Naive thymus-derived CD8-positive, alpha-beta T cell (primary cell): ENCODE measurements around the gene CLK4. TPM values are rescaled to one million over a fixed set of nuclear protein-coding genes. Genes with fewer than 3 reads are reported as not detected.

Source experiments
- ATAC-seq, 2 donors: fragments of 150-1000 bp; cut with Tn5 transposase in 1 of 2; sonication (Bioruptor Pico), chemical (Tn5 transposase) in 1 of 2; 1 replicate in 1 of 2; 2 replicates in 1 of 2; pipeline ENCODE4 v1.10.0; 2021; ENCODE audit warnings: mild to moderate bottlenecking in 2 of 2, moderate library complexity in 2 of 2
- POLR2A ChIA-PET: fragments of 350-600 bp; sonication (Branson Sonifier 250); formaldehyde crosslinking; loops from one replicate; lab custom pipeline; 2021; ENCODE audit warnings: antibody characterized with exemption; lab: Charles Lee
- DNase-seq, 10 donors: peaks; one replicate each; pipeline versions ENCODE4 v3.0.0 to v3.0.0-alpha.2; 2020 to 2022
- H3K27ac Mint-ChIP-seq, 10 donors: one replicate each; pipeline ENCODE4 v1.8.0; 2020 to 2022; ENCODE audit warnings: mild to moderate bottlenecking in 10 of 10, mixed read lengths in 10 of 10, moderate library complexity in 4 of 10, inconsistent platforms in 1 of 10
- H3K27me3 Mint-ChIP-seq, 5 donors: one replicate each; pipeline ENCODE4 v1.8.0; 2021 to 2022; ENCODE audit warnings: mixed read lengths in 5 of 5
- H3K36me3 Mint-ChIP-seq, 3 donors: one replicate each; pipeline ENCODE4 v1.8.0; 2020 to 2022; ENCODE audit warnings: mixed read lengths in 3 of 3, mild to moderate bottlenecking in 2 of 3, inconsistent platforms in 1 of 3
- H3K4me1 Mint-ChIP-seq, 4 donors: one replicate each; pipeline ENCODE4 v1.8.0; 2021 to 2022; ENCODE audit warnings: mixed read lengths in 4 of 4
- H3K4me3 Mint-ChIP-seq, 10 donors: one replicate each; pipeline ENCODE4 v1.8.0; 2020 to 2022; ENCODE audit warnings: mild to moderate bottlenecking in 10 of 10, mixed read lengths in 10 of 10, moderate library complexity in 6 of 10, inconsistent platforms in 1 of 10
- H3K9me3 Mint-ChIP-seq, 9 donors: one replicate each; pipeline ENCODE4 v1.8.0; 2020 to 2022; ENCODE audit warnings: mixed read lengths in 9 of 9, mild to moderate bottlenecking in 3 of 9, inconsistent platforms in 1 of 9, moderate library complexity in 1 of 9
- polyA plus RNA-seq, 3 donors: library from polyadenylated mRNA; unstranded; fragments of 300-500 nt; fragmentation: Illumina TruSeq; gene quantifications; one replicate each; pipeline ENCODE4 v1.2.3, GENCODE V29; 2021
- total RNA-seq, 8 experiments: library from RNA in 2 of 8; stranded (reverse) in 2 of 8; gene quantifications; one replicate each; pipeline ENCODE4 v1.2.3 and lab custom pipeline; 2021 to 2026

The CLK4 gene
- total and polyA plus RNA-seq, 5 experiments from 2014 or later, result 14.5 to 105 (median 18.7) TPM

DNA sequence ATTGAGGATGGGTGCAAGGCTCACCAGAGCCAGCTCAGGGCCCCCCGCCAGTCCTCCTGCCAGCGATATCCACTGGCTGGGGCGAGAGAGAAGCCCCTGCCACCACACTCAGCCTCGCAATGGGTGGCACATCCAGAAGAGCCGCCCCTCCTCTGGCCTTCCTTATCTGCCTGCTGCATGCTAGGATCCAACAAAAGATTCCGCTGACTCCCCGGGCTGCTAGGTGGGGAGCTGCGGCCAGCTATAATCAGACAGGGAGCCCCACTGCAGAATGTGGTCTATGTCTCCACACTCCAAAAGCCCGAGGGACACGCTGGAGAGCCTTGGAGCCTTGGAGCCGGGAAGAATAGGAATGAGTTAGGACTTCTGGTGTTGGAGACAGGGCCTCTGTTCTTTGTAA, 69.4 kb downstream of the CLK4 start:
- Mint-ChIP-seq H3K27ac (no peak overlapping the region), H3K9me3 (peaks cover 0 to 5% (median 0%) of the 10 kb centered on the region in 9 donors), H3K36me3 (peaks cover 0 to 2% (median 0%) of the 10 kb centered on the region in 3 donors), H3K4me3 (no peak overlapping the region), H3K4me1 (peaks cover 0 to 8% (median 4%) of the 10 kb centered on the region in 4 donors), H3K27me3 (peaks cover 0 to 56% (median 23%) of the 10 kb centered on the region in 5 donors)
- POLR2A ChIA-PET, result interaction anchor here (0.6 kb wide), 1 partner anchor 1389 kb away, joined by 3 read pairs; no protein-coding TSS in a partner anchor
- ATAC-seq (no peak), DNase-seq (peak in 1 of 10 donors; percentile 19)

- H3K4me3 Mint-ChIP-seq, result no peak overlapping the region
- ATAC-seq, result no peak
- H3K9me3 Mint-ChIP-seq, result no peaks in the 10 kb centered on the region
- H3K27ac Mint-ChIP-seq, result no peak overlapping the region
- no peaks in the 10 kb centered on the region for H3K36me3 Mint-ChIP-seq
- no peaks in the 10 kb centered on the region for H3K4me1 Mint-ChIP-seq
- H3K27me3 Mint-ChIP-seq, result peaks cover 0 to 49% (median 20%) of the 10 kb centered on the region in 5 donors
- POLR2A ChIA-PET, result no interaction called here
- peak in 1 of 10 donors; percentile 50 for DNase-seq
These were observed 71.1 kb downstream of the CLK4 start for GRCh38 chr5:178555771-178556211.

- ATAC-seq, result no peak
- H3K27ac Mint-ChIP-seq, result no peak overlapping the region
- peaks cover 0 to 41% (median 15%) of the 10 kb centered on the region in 5 donors for H3K27me3 Mint-ChIP-seq
- H3K36me3 Mint-ChIP-seq, result no peaks in the 10 kb centered on the region
- H3K4me1 Mint-ChIP-seq, result no peaks in the 10 kb centered on the region
- peak in 1 of 10 donors; percentile 24 for DNase-seq
- no peaks in the 10 kb centered on the region for H3K9me3 Mint-ChIP-seq
- no peak overlapping the region for H3K4me3 Mint-ChIP-seq
- POLR2A ChIA-PET, result no interaction called here
These were observed 71.8 kb downstream of the CLK4 start for GRCh38 chr5:178555005-178555404.

DNA sequence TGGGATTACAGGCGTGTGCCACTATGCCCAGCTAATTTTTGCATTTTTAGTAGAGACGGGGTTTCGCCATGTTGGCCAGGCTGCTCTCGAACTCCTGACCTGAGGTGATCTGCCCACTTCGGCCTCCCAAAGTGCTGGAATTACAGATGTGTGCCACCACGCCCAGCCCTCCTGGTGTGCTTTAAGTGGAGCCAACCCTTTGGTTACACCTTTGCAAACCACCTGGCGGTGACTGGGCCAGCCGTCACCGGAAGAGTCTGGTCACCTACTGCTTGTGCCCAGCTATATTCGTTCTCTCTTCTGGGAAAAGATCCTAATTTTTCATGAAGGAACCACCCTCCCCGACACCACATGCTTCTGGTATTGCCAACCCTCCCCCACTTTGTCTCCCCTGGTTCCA, 72.5 kb downstream of the CLK4 start:
- H3K27ac Mint-ChIP-seq, result no peak overlapping the region
- H3K4me1 Mint-ChIP-seq, result no peaks in the 10 kb centered on the region
- H3K36me3 Mint-ChIP-seq, result no peaks in the 10 kb centered on the region
- POLR2A ChIA-PET, result no interaction called here
- H3K27me3 Mint-ChIP-seq, result peaks cover 0 to 34% (median 12%) of the 10 kb centered on the region in 5 donors
- H3K4me3 Mint-ChIP-seq, result no peak overlapping the region
- H3K9me3 Mint-ChIP-seq, result no peaks in the 10 kb centered on the region
- DNase-seq, result no peak
- ATAC-seq, result no peak

GRCh38 chr5:178553517-178553916, 73.3 kb downstream of the CLK4 start:
- H3K27me3 Mint-ChIP-seq, result peaks cover 0 to 26% (median 8%) of the 10 kb centered on the region in 5 donors

More at GRCh38 chr5:178553517-178553916, 73.3 kb downstream of the CLK4 start:
- POLR2A ChIA-PET, result no interaction called here
- peak in 1 of 10 donors; percentile 31 for DNase-seq
- Mint-ChIP-seq H3K9me3 (no peaks in the 10 kb centered on the region), H3K36me3 (no peaks in the 10 kb centered on the region), H3K4me1 (peaks cover 0 to 1% (median 0%) of the 10 kb centered on the region in 4 donors), H3K27ac (no peak overlapping the region), H3K4me3 (no peak overlapping the region)
- no peak for ATAC-seq

Other genes starting within 250 kb of the CLK4 start
- under 1 TPM in 1 of 2 experiments, not detected in 1; 0.16 TPM for gene COL23A1, start 36.7 kb downstream of the CLK4 start, total RNA-seq
- gene COL23A1, start 36.7 kb downstream of the CLK4 start, polyA plus RNA-seq, result under 1 TPM in 2 of 3 donors, not detected in 1; 0.10 to 0.51 TPM
- gene ZNF354A, start 103.6 kb upstream of the CLK4 start, total RNA-seq, result 10 to 100 TPM; 20.0 to 23.5 TPM
- 10 to 100 TPM; 10.2 to 15.2 (median 12.4) TPM for gene ZNF354A, start 103.6 kb upstream of the CLK4 start, polyA plus RNA-seq
- 10 to 100 TPM; 34.3 to 38.9 TPM for gene ZNF354B, start 232.9 kb upstream of the CLK4 start, total RNA-seq
- 1 to 10 TPM; 3.3 to 5.9 (median 3.5) TPM for gene ZNF354B, start 232.9 kb upstream of the CLK4 start, polyA plus RNA-seq